ENCODE data around the gene SUSD4. TPM values are rescaled to one million over a fixed set of nuclear protein-coding genes. Genes with fewer than 3 reads are reported as not detected.

SUSD4 gene
- polyA plus RNA-seq, 2 of the 4 experiments (the other 2 are of a cell fraction): 0.61 to 0.85 TPM

GRCh38 chr1:223249854-223250631 lies 113.9 kb downstream of the SUSD4 start:
- DNase-seq (ENCODE audit: low read depth in 1 of 2, low spot score in 1 of 2): no peak
- ATAC-seq: no peak
- Histone ChIP-seq H3K4me1 (no peaks in the 10 kb centered on the region; the same call in 2 of the 3 replicates), H3K4me2 (no peak overlapping the region), H3K4me3 (no peak overlapping the region), H3K9me3 (no peaks in the 10 kb centered on the region), H3K27ac (no peak overlapping the region)
- no peak for FAIRE-seq
- 46% methylated on average over 3 of the region's 3 CpGs for WGBS (ENCODE audit: missing lambda C conversion rate)
- CTCF ChIA-PET: interaction anchor here (0.6 to 1.3 kb wide), 4 partner anchors 24 to 434 kb away, joined by 3 read pairs; no protein-coding TSS in a partner anchor
- TF ChIP-seq BHLHE40 (IDR thresholded peaks at IDR 0.05; ENCODE audit: low read depth, low read length) (no peak), JUN (IDR thresholded peaks at IDR 0.05) (no peak), REST (IDR thresholded peaks at IDR 0.05) (no peak), ZFP36 (IDR thresholded peaks at IDR 0.05; ENCODE audit: borderline replicate concordance, partially characterized antibody) (no peak), CBX8 (IDR thresholded peaks at IDR 0.05) (no peak), CEBPB (IDR thresholded peaks at IDR 0.05) (no peak), HEYL (CRISPR knock-in tag; IDR thresholded peaks at IDR 0.05) (no peak), EHF (CRISPR knock-in tag; IDR thresholded peaks at IDR 0.05) (no peak), CTCF (IDR thresholded peaks at IDR 0.05) (no peak), SMC3 (IDR thresholded peaks at IDR 0.05) (no peak), RAD21 (conservative IDR thresholded peaks at IDR 0.05 in 1 of 2, IDR thresholded peaks at IDR 0.05 in 1 of 2) (no peak), PHF8 (IDR thresholded peaks at IDR 0.05; ENCODE audit: borderline replicate concordance, low read depth) (no peak)
- TF ChIP-seq, protein P1, sequence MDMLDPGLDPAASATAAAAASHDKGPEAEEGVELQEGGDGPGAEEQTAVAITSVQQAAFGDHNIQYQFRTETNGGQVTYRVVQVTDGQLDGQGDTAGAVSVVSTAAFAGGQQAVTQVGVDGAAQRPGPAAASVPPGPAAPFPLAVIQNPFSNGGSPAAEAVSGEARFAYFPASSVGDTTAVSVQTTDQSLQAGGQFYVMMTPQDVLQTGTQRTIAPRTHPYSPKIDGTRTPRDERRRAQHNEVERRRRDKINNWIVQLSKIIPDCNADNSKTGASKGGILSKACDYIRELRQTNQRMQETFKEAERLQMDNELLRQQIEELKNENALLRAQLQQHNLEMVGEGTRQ (IDR thresholded peaks at IDR 0.05): no peak
- TF ChIP-seq, protein P2, sequence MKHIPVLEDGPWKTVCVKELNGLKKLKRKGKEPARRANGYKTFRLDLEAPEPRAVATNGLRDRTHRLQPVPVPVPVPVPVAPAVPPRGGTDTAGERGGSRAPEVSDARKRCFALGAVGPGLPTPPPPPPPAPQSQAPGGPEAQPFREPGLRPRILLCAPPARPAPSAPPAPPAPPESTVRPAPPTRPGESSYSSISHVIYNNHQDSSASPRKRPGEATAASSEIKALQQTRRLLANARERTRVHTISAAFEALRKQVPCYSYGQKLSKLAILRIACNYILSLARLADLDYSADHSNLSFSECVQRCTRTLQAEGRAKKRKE (CRISPR knock-in tag; IDR thresholded peaks at IDR 0.05; ENCODE audit: low read depth): no peak
- TF ChIP-seq, protein P3, sequence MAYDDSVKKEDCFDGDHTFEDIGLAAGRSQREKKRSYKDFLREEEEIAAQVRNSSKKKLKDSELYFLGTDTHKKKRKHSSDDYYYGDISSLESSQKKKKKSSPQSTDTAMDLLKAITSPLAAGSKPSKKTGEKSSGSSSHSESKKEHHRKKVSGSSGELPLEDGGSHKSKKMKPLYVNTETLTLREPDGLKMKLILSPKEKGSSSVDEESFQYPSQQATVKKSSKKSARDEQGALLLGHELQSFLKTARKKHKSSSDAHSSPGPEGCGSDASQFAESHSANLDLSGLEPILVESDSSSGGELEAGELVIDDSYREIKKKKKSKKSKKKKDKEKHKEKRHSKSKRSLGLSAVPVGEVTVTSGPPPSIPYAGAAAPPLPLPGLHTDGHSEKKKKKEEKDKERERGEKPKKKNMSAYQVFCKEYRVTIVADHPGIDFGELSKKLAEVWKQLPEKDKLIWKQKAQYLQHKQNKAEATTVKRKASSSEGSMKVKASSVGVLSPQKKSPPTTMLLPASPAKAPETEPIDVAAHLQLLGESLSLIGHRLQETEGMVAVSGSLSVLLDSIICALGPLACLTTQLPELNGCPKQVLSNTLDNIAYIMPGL (CRISPR knock-in tag; IDR thresholded peaks at IDR 0.05; ENCODE audit: borderline replicate concordance): no peak
- POLR2A ChIA-PET: no interaction called here

DNA sequence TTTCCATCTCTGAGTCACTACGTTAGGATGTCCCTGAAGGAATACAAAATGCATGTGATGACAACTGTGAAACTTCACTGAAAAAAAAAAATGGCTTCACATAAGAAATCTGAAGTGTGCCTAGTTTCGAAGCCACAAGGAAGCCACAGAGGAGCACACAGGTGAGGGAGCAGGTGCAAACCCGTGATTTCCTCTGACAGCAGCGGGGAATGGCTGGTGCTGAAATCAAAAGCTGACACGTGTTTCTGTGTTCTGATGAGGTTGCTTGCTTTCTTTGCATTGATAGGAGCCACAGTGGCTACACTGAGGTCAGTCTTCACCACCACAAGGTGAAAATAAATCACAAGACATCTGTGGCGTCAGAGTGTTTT lies 115.2 kb downstream of the SUSD4 start:
- POLR2A ChIA-PET: no interaction called here
- Histone ChIP-seq H3K4me2 (no peak overlapping the region), H3K4me1 (no peaks in the 10 kb centered on the region; the same call in 2 of the 3 replicates), H3K9me3 (no peaks in the 10 kb centered on the region), H3K27ac (no peak overlapping the region), H3K4me3 (no peak overlapping the region)
- ATAC-seq (no peak), DNase-seq (ENCODE audit: low read depth in 1 of 2, low spot score in 1 of 2) (no peak), FAIRE-seq (no peak)
- 38% methylated on average over 6 of the region's 6 CpGs for WGBS (ENCODE audit: missing lambda C conversion rate)
- CTCF ChIA-PET: interaction anchor here (0.7 kb wide), 1 partner anchor 13 kb away, joined by 4 read pairs; no protein-coding TSS in a partner anchor
- TF ChIP-seq ZFP36 (IDR thresholded peaks at IDR 0.05; ENCODE audit: borderline replicate concordance, partially characterized antibody) (no peak), HDAC2 (IDR thresholded peaks at IDR 0.05) (no peak), RARB (CRISPR knock-in tag; IDR thresholded peaks at IDR 0.05) (no peak), EP300 (IDR thresholded peaks at IDR 0.05) (no peak), RCOR1 (IDR thresholded peaks at IDR 0.05; ENCODE audit: low read depth, low read length) (no peak), FOSB (CRISPR knock-in tag; IDR thresholded peaks at IDR 0.05) (no peak), EHF (CRISPR knock-in tag; IDR thresholded peaks at IDR 0.05) (no peak), GATA3 (IDR thresholded peaks at IDR 0.05; ENCODE audit: borderline replicate concordance) (no peak), MAFK (IDR thresholded peaks at IDR 0.05; ENCODE audit: partially characterized antibody) (no peak), BHLHE40 (IDR thresholded peaks at IDR 0.05; ENCODE audit: low read depth, low read length) (no peak)

Data from A549 (cell line).